DOHH2 (cell line): Measurements from ENCODE around the gene PSME4.
"Not testable (repeated sequence)": the region's sequence is repeated elsewhere in the genome, so short reads cannot be mapped to it uniquely, and the experiment has no call there.

Experiments
- H3F3A ChIP-seq: fragments of 200-600 bp; sonication (generic), shearing (Covaris generic); 2 replicates; pipeline ENCODE4 v1.6.0; 2016; ENCODE audit warnings: antibody characterized with exemption, mild to moderate bottlenecking; ENCODE audit not compliant: control insufficient read depth, insufficient read depth
- H3K27ac ChIP-seq: fragments of 200-600 bp; sonication (generic); 2 replicates; pipeline ENCODE4 v1.5.1; 2014; ENCODE audit warnings: low read depth, mild to moderate bottlenecking, low read length, moderate library complexity
- H3K27me3 ChIP-seq: fragments of 200-600 bp; sonication (generic); 2 replicates; pipeline ENCODE4 v1.6.1; 2014; ENCODE audit warnings: mild to moderate bottlenecking, low read length, mixed read lengths; ENCODE audit not compliant: control insufficient read depth
- H3K36me3 ChIP-seq: fragments of 200-600 bp; sonication (generic); 2 replicates; pipeline ENCODE4 v1.6.1; 2014; ENCODE audit warnings: mild to moderate bottlenecking, low read length, moderate library complexity, mixed read lengths; ENCODE audit not compliant: control insufficient read depth
- H3K4me1 ChIP-seq: fragments of 200-600 bp; sonication (generic); 2 replicates; pipeline ENCODE4 v1.6.1; 2014; ENCODE audit warnings: mild to moderate bottlenecking, low read length, mixed read lengths; ENCODE audit not compliant: control insufficient read depth
- H3K4me2 ChIP-seq: fragments of 200-600 bp; sonication (generic); 2 replicates; pipeline ENCODE4 v1.6.0; 2014; ENCODE audit warnings: mild to moderate bottlenecking, low read length, moderate library complexity
- H3K4me3 ChIP-seq: fragments of 200-600 bp; sonication (generic); 2 replicates; pipeline ENCODE4 v1.5.1; 2014; ENCODE audit warnings: mild to moderate bottlenecking, low read length, mixed read lengths
- H3K79me2 ChIP-seq: fragments of 200-600 bp; sonication (generic); 2 replicates; pipeline ENCODE4 v1.6.1; 2014; ENCODE audit warnings: mild to moderate bottlenecking, low read length, mixed read lengths; ENCODE audit not compliant: control insufficient read depth
- H3K9me2 ChIP-seq: fragments of 200-600 bp; sonication (generic); replicated peaks from 2 replicates; pipeline ENCODE4 v1.6.1; 2014; ENCODE audit warnings: mild to moderate bottlenecking, low read length, mixed read lengths; ENCODE audit not compliant: control insufficient read depth
- H3K9me3 ChIP-seq: fragments of 200-600 bp; sonication (generic); 2 replicates; pipeline ENCODE4 v1.6.1; 2014; ENCODE audit warnings: antibody characterized with exemption, low read length, mixed read lengths; ENCODE audit not compliant: control insufficient read depth, insufficient read depth
- H4K20me1 ChIP-seq: fragments of 200-600 bp; sonication (generic); 2 replicates; pipeline ENCODE4 v1.6.0; 2014; ENCODE audit warnings: low read depth, mild to moderate bottlenecking, antibody characterized with exemption, low read length, moderate library complexity; ENCODE audit not compliant: control insufficient read depth, insufficient read depth
- CTCF ChIP-seq: fragments of 200-600 bp; sonication (generic); IDR thresholded peaks from one replicate; pipeline ENCODE4 v1.5.1; 2014; ENCODE audit warnings: antibody characterized with exemption, mild to moderate bottlenecking, low read depth, low read length; ENCODE audit not compliant: poor library complexity, severe bottlenecking
- EZH2phosphoT487 ChIP-seq: fragments of 200-600 bp; sonication (generic); IDR thresholded peaks from 2 replicates; pipeline ENCODE4 v1.6.1; 2017; ENCODE audit warnings: borderline replicate concordance, mild to moderate bottlenecking, antibody characterized with exemption, low read length, moderate library complexity, mixed read lengths

Gene PSME4

GRCh38 chr2:53969285-53969967 lies 1.4 kb downstream of the PSME4 start:
- Histone ChIP-seq H3K9me3 (no peaks in the 10 kb centered on the region), H3F3A (peaks cover 6% of the 10 kb centered on the region), H3K4me1 (peaks cover 52% of the 10 kb centered on the region), H3K27me3 (no peaks in the 10 kb centered on the region), H3K79me2 (peaks cover 74% of the 10 kb centered on the region), H3K9me2 (no peaks in the 10 kb centered on the region), H3K36me3 (peaks cover 7% of the 10 kb centered on the region; the same call in 1 of the 2 replicates), H3K4me2 (peak overlapping the region; percentile 71), H3K27ac (peak overlapping the region; percentile 67), H3K4me3 (peak overlapping the region; percentile 80), H4K20me1 (peaks cover 18% of the 10 kb centered on the region)
- no peak for TF ChIP-seq EZH2phosphoT487
- TF ChIP-seq CTCF, result no peak

GRCh38 chr2:53964987-53965687 lies 5.7 kb downstream of the PSME4 start:
- H3K36me3 ChIP-seq, result peaks cover 15% of the 10 kb centered on the region
- no peaks in the 10 kb centered on the region for H3K27me3 ChIP-seq
- H3K4me2 ChIP-seq, result peak overlapping the region; percentile 61
- peaks cover 100% of the 10 kb centered on the region for H3K79me2 ChIP-seq
- H3K9me2 ChIP-seq, result no peaks in the 10 kb centered on the region
- peaks cover 23% of the 10 kb centered on the region for H4K20me1 ChIP-seq
- peaks cover 90% of the 10 kb centered on the region for H3K4me1 ChIP-seq
- H3K27ac ChIP-seq, result peak overlapping the region; percentile 41
- TF ChIP-seq CTCF, result no peak
- TF ChIP-seq EZH2phosphoT487, result no peak
- H3K4me3 ChIP-seq, result peak overlapping the region; percentile 36
- H3K9me3 ChIP-seq, result no peaks in the 10 kb centered on the region
- H3F3A ChIP-seq, result peaks cover 8% of the 10 kb centered on the region

GRCh38 chr2:53964257-53964952 lies 6.4 kb downstream of the PSME4 start:
- H3K79me2 ChIP-seq, result peaks cover 100% of the 10 kb centered on the region

GRCh38 chr2:53961478-53962216 lies 9.1 kb downstream of the PSME4 start:
- H3K36me3 ChIP-seq, result peaks cover 16% of the 10 kb centered on the region
- not testable (repeated sequence) for H3K27me3 ChIP-seq, H4K20me1 ChIP-seq, H3K9me2 ChIP-seq, H3F3A ChIP-seq, H3K9me3 ChIP-seq
- H3K79me2 ChIP-seq, result peaks cover 100% of the 10 kb centered on the region
- H3K4me1 ChIP-seq, result peaks cover 65% of the 10 kb centered on the region
- peak overlapping the region; percentile 73 for H3K4me2 ChIP-seq
- H3K4me3 ChIP-seq, result peak overlapping the region; percentile 60
- H3K27ac ChIP-seq, result peak overlapping the region; percentile 33

More at GRCh38 chr2:53964257-53964952, 6.4 kb downstream of the PSME4 start:
- H3K9me3 ChIP-seq, result no peaks in the 10 kb centered on the region
- H3K36me3 ChIP-seq, result peaks cover 18% of the 10 kb centered on the region
- peaks cover 19% of the 10 kb centered on the region for H4K20me1 ChIP-seq
- H3K4me2 ChIP-seq, result peak overlapping the region; percentile 61
- peaks cover 8% of the 10 kb centered on the region for H3F3A ChIP-seq
- no peaks in the 10 kb centered on the region for H3K9me2 ChIP-seq
- H3K27me3 ChIP-seq, result no peaks in the 10 kb centered on the region
- TF ChIP-seq EZH2phosphoT487 (no peak), CTCF (no peak)
- H3K4me1 ChIP-seq, result peaks cover 90% of the 10 kb centered on the region
- H3K27ac ChIP-seq, result peak overlapping the region; percentile 41
- peak overlapping the region; percentile 36 for H3K4me3 ChIP-seq
